OCI-LY7 (cell line): Measurements from ENCODE around the gene STIM2. TPM values are rescaled to one million over a fixed set of nuclear protein-coding genes. Genes with fewer than 3 reads are reported as not detected.

Experiments used
- BruUV-seq: library from RNA; stranded (reverse); fragments of 400-500 nt; replicated peaks from 2 replicates; lab custom pipeline; 2021; lab: Mats Ljungman, UMichigan
- CTCF ChIA-PET: fragments of 300-600 bp; sonication (Branson Sonifier 250); formaldehyde crosslinking; loops from one replicate; lab custom pipeline; 2022; ENCODE audit warnings: antibody characterized with exemption; ENCODE audit not compliant: unreplicated experiment; lab: Charles Lee
- POLR2A ChIA-PET: fragments of 300-600 bp; sonication (Branson Sonifier 250); formaldehyde crosslinking; loops from one replicate; lab custom pipeline; 2022; ENCODE audit warnings: antibody characterized with exemption; lab: Charles Lee
- DNase-seq: peaks from one replicate; pipeline ENCODE4 v3.0.0-alpha.2; 2015; ENCODE audit warnings: low spot score
- H2AFZ ChIP-seq: fragments of 200-600 bp; sonication (generic), shearing (Covaris generic); 2 replicates; pipeline ENCODE4 v1.6.1; 2014; ENCODE audit warnings: mild to moderate bottlenecking, antibody characterized with exemption, low read length, moderate library complexity
- H3K27ac ChIP-seq: fragments of 200-600 bp; sonication (generic); 2 replicates; pipeline ENCODE4 v1.5.1; 2014; ENCODE audit warnings: mixed run types, low read depth, mild to moderate bottlenecking, moderate library complexity, low read length, inconsistent platforms; ENCODE audit not compliant: poor library complexity, severe bottlenecking
- H3K36me3 ChIP-seq: fragments of 200-600 bp; sonication (generic); 2 replicates; pipeline ENCODE4 v1.6.1; 2014; ENCODE audit warnings: mild to moderate bottlenecking, antibody characterized with exemption, low read length, moderate library complexity, mixed read lengths; ENCODE audit not compliant: insufficient read depth
- H3K4me1 ChIP-seq: fragments of 200-600 bp; sonication (generic); 2 replicates; pipeline ENCODE4 v1.5.1; 2014; ENCODE audit warnings: mild to moderate bottlenecking, low read length; ENCODE audit not compliant: insufficient read depth, poor library complexity, severe bottlenecking
- H3K4me2 ChIP-seq: fragments of 200-600 bp; sonication (generic); 2 replicates; pipeline ENCODE4 v1.6.1; 2014; ENCODE audit warnings: mild to moderate bottlenecking, low read length
- H3K4me3 ChIP-seq: fragments of 200-600 bp; sonication (generic); 2 replicates; pipeline ENCODE4 v1.5.1; 2014; ENCODE audit warnings: mild to moderate bottlenecking, low read depth, low read length; ENCODE audit not compliant: poor library complexity, severe bottlenecking
- H3K79me2 ChIP-seq: fragments of 200-600 bp; sonication (generic); 2 replicates; pipeline ENCODE4 v1.6.1; 2016; ENCODE audit warnings: low read depth, mild to moderate bottlenecking, low read length, moderate library complexity, mixed read lengths; ENCODE audit not compliant: insufficient read depth
- H3K9me2 ChIP-seq: fragments of 200-600 bp; sonication (generic); 2 replicates; pipeline ENCODE4 v1.6.1; 2016; ENCODE audit warnings: mild to moderate bottlenecking, low read length, mixed read lengths; ENCODE audit not compliant: insufficient read depth
- H3K9me3 ChIP-seq: fragments of 200-600 bp; sonication (generic); 2 replicates; pipeline ENCODE4 v1.6.1; 2014; ENCODE audit warnings: mild to moderate bottlenecking, mixed run types, low read length, mixed read lengths
- H4K20me1 ChIP-seq: fragments of 200-600 bp; sonication (generic); 2 replicates; pipeline ENCODE4 v1.6.1; 2014; ENCODE audit warnings: mild to moderate bottlenecking, antibody characterized with exemption, low read length, moderate library complexity, mixed read lengths; ENCODE audit not compliant: insufficient read depth
- CTCF ChIP-seq: fragments of 200-600 bp; sonication (generic); conservative IDR thresholded peaks from 2 replicates; pipeline ENCODE4 v1.5.1; 2014; ENCODE audit warnings: mild to moderate bottlenecking, antibody characterized with exemption, low read length, moderate library complexity, mixed read lengths
- EZH2phosphoT487 ChIP-seq: fragments of 200-600 bp; sonication (generic); IDR thresholded peaks from 2 replicates; pipeline ENCODE4 v1.6.1; 2018; ENCODE audit warnings: low read depth, borderline replicate concordance, mild to moderate bottlenecking, mixed run types, antibody characterized with exemption, low read length, moderate library complexity, mixed read lengths
- intact Hi-C: fragments of 100-400 bp; cut with micrococcal nuclease; formaldehyde crosslinking; loops from one replicate; pipeline ENCODE4 v1.10.0; 2022; ENCODE audit not compliant: unreplicated experiment
- total RNA-seq, 2 experiments: library from RNA; depleted of rRNA in 1 of 2; stranded (reverse); fragments of >200 nt in 1 of 2; shearing (Covaris generic) in 1 of 2; gene quantifications; 2 replicates each; pipeline ENCODE4 v1.2.3, GENCODE V29; 2014 to 2022

The STIM2 gene
- total RNA-seq, 2 experiments from 2014 or later: 108 to 309 TPM

DNA sequence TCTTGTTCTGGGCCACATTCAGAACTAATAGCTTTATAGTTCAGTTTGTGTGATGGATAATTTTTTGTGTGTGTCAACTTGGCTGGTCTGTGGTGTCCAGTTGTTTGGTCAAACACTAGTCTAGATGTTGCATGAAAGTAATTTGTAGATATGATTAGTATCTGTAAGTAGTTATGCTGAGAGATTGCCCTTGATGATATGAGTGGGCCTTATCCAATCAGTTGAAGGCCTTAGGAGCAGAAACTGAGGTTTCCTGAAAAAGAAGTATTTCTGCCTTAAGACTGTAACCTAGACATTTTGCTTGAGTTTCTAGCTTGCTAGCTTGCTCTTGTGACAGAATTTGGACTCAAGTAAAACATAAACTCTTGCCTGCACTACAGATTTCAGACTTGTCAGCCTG, 30.4 kb downstream of the STIM2 start:
- POLR2A ChIA-PET: interaction anchor here (0.6 to 1.1 kb wide), 5 partner anchors 24 to 538 kb away, joined by 3 read pairs; no protein-coding TSS in a partner anchor
- H2AFZ ChIP-seq: no peak overlapping the region
- no TSS peak for BruUV-seq
- H3K27ac ChIP-seq: no peak overlapping the region
- CTCF ChIA-PET: no interaction called here
- H3K4me2 ChIP-seq: no peak overlapping the region
- TF ChIP-seq EZH2phosphoT487: no peak
- no peak for TF ChIP-seq CTCF
- H3K36me3 ChIP-seq: peaks cover 81% of the 10 kb centered on the region
- intact Hi-C loops: no loop called here
- no peak for DNase-seq
- peaks cover 100% of the 10 kb centered on the region for H3K79me2 ChIP-seq
- H3K9me2 ChIP-seq: no peaks in the 10 kb centered on the region
- H4K20me1 ChIP-seq: peaks cover 15% of the 10 kb centered on the region
- peaks cover 24% of the 10 kb centered on the region; the same call in 1 of the 2 replicates for H3K9me3 ChIP-seq
- H3K4me1 ChIP-seq: peaks cover 14% of the 10 kb centered on the region
- no peak overlapping the region for H3K4me3 ChIP-seq

DNA sequence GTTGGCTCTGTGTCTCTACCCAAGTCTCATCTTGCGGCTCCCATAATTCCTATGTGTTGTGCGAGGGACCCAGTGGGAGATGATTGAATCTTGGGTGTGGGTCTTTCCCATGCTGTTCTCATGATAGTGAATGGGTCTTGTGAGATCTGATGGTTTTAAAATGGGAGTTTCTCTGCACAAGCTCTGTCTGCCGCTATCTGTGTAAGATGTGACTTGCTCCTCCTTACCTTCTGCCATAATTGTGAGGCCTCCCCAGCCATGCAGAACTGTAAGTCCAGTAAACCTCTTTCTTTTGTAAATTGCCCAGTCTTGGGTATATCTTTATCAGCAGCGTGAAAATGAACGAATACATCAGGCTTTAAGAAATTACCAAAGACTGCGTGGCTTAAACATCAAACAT, 31.2 kb downstream of the STIM2 start:
- no peak for DNase-seq
- intact Hi-C loops: no loop called here
- Histone ChIP-seq H2AFZ (no peak overlapping the region), H3K4me2 (no peak overlapping the region), H3K27ac (no peak overlapping the region), H3K9me2 (no peaks in the 10 kb centered on the region), H3K4me1 (peaks cover 8% of the 10 kb centered on the region), H3K79me2 (peaks cover 100% of the 10 kb centered on the region), H4K20me1 (peaks cover 12% of the 10 kb centered on the region; the same call in 1 of the 2 replicates), H3K36me3 (peaks cover 87% of the 10 kb centered on the region), H3K4me3 (no peak overlapping the region), H3K9me3 (peaks cover 24% of the 10 kb centered on the region; the same call in 1 of the 2 replicates)
- CTCF ChIA-PET: interaction anchor here (1.0 kb wide), 1 partner anchor 23 kb away, joined by 3 read pairs; no protein-coding TSS in a partner anchor
- BruUV-seq: no TSS peak
- TF ChIP-seq CTCF (no peak), EZH2phosphoT487 (no peak)
- POLR2A ChIA-PET: interaction anchor here (0.9 to 1.1 kb wide), 2 partner anchors 38 to 107 kb away, joined by 3 to 4 read pairs; no protein-coding TSS in a partner anchor

DNA sequence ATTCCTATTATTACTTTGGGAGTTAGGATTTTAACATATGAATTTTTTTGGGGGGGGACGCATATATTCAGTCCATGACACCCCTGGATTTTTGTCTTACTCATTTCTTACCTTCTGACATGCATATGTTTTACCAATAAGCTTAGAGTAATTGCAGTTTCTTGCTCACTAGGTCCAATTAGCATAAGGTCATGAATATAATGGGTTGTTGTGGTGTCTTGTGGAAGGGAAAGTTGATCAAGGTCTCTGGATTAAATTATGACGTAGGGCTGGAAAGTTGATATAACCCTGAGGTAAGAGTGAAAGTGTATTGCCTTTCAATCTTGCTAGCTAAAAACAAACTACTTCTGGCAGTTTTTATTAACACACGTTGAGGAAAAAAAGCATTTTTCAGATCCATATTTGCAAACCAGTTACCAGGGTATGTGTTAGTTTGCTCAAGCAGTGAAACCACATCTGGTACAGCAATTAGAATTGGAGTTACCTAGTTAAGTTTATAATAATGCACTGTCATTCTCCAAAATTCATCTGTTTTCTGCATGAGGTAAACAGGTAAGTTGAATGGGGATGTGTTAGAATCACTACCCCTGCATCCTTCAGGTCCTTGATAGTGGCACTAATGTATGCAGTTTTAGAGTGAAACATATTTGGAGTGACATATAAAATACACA, 32.0 kb downstream of the STIM2 start:
- no peaks in the 10 kb centered on the region for H3K9me2 ChIP-seq
- H3K4me1 ChIP-seq: peaks cover 9% of the 10 kb centered on the region
- peaks cover 12% of the 10 kb centered on the region; the same call in 1 of the 2 replicates for H4K20me1 ChIP-seq
- TF ChIP-seq EZH2phosphoT487: no peak
- no peak for TF ChIP-seq CTCF
- ChIA-PET POLR2A (interaction anchor here (0.9 kb wide), 1 partner anchor 107 kb away, joined by 4 read pairs; no protein-coding TSS in a partner anchor), CTCF (interaction anchor here (1.0 kb wide), 1 partner anchor 24 kb away, joined by 3 read pairs; no protein-coding TSS in a partner anchor)
- peaks cover 100% of the 10 kb centered on the region for H3K79me2 ChIP-seq
- H3K27ac ChIP-seq: no peak overlapping the region
- H3K36me3 ChIP-seq: peaks cover 90% of the 10 kb centered on the region
- intact Hi-C loops: no loop called here
- H3K9me3 ChIP-seq: peaks cover 24% of the 10 kb centered on the region; the same call in 1 of the 2 replicates
- H3K4me2 ChIP-seq: no peak overlapping the region
- DNase-seq: no peak
- BruUV-seq: no TSS peak
- no peak overlapping the region for H2AFZ ChIP-seq
- no peak overlapping the region for H3K4me3 ChIP-seq
